HepG2 (cell line): ENCODE results near the gene IL6R. TPM values are rescaled to one million over a fixed set of nuclear protein-coding genes. Genes with fewer than 3 reads are reported as not detected.

Experiments used
- BRCA1 ChIP-seq: sonication (generic); formaldehyde crosslinking; IDR thresholded peaks from 2 replicates; pipeline ENCODE4 v1.4.0; 2020; ENCODE audit warnings: missing genetic modification reagents
- DMAP1 ChIP-seq: IDR thresholded peaks from 2 replicates; pipeline ENCODE4 v1.6.1; 2016
- EHMT2 ChIP-seq: fragments of 200-600 bp; sonication (generic); IDR thresholded peaks from 2 replicates; pipeline ENCODE4 v1.7.0; 2017; ENCODE audit warnings: antibody characterized with exemption, low read depth, low read length, borderline replicate concordance
- FOXP1 ChIP-seq, 2 experiments: fragments of 450-650 bp in 1 of 2; IDR thresholded peaks; 2 replicates each; pipeline ENCODE4 v1.6.1; 2017 to 2018; ENCODE audit warnings: antibody characterized with exemption in 1 of 2
- GMEB2 ChIP-seq: IDR thresholded peaks from 2 replicates; pipeline ENCODE4 v1.6.1; 2016; ENCODE audit warnings: missing biosample characterization, missing genetic modification reagents, low read depth
- HHEX ChIP-seq: IDR thresholded peaks from 2 replicates; pipeline ENCODE4 v1.6.1; 2016; ENCODE audit warnings: control low read depth
- KLF12 ChIP-seq: sonication (generic); formaldehyde crosslinking; IDR thresholded peaks from 2 replicates; pipeline ENCODE4 v1.4.0; 2020; ENCODE audit warnings: missing genetic modification reagents, borderline replicate concordance
- MXD4 ChIP-seq: IDR thresholded peaks from 2 replicates; pipeline ENCODE4 v1.6.1; 2016; ENCODE audit warnings: mild to moderate bottlenecking, missing biosample characterization, missing genetic modification reagents
- RXRA ChIP-seq: sonication (generic); formaldehyde crosslinking; IDR thresholded peaks from 2 replicates; pipeline ENCODE4 v1.5.1; 2020; ENCODE audit warnings: missing genetic modification reagents
- SOX13 ChIP-seq, 3 experiments: fragments of 450-650 bp in 1 of 3; sonication (generic) in 1 of 3; formaldehyde crosslinking in 1 of 3; IDR thresholded peaks in 2 of 3; conservative IDR thresholded peaks in 1 of 3; 2 replicates each; pipeline versions ENCODE4 v1.5.0 to v1.6.1; 2016 to 2020; ENCODE audit warnings: antibody characterized with exemption in 1 of 3, mild to moderate bottlenecking in 1 of 3, missing compliant biosample characterization in 1 of 3, missing genetic modification reagents in 1 of 3, moderate library complexity in 1 of 3
- SRSF9 ChIP-seq: fragments of 200-400 bp; formaldehyde crosslinking; IDR thresholded peaks from 2 replicates; pipeline ENCODE4 v1.6.1; 2018; ENCODE audit warnings: borderline replicate concordance, mild to moderate bottlenecking, low read depth, low read length; ENCODE audit not compliant: insufficient read depth, poor library complexity, severe bottlenecking
- TAF1 ChIP-seq: sonication (generic); formaldehyde crosslinking; IDR thresholded peaks from 2 replicates; pipeline ENCODE4 v1.4.0; 2020; ENCODE audit warnings: missing genetic modification reagents
- TEAD2 ChIP-seq: sonication (generic); formaldehyde crosslinking; IDR thresholded peaks from 2 replicates; pipeline ENCODE4 v1.9.0; 2021; ENCODE audit warnings: missing genetic modification reagents
- U2AF2 ChIP-seq: fragments of 200-400 bp; formaldehyde crosslinking; IDR thresholded peaks from 2 replicates; pipeline ENCODE4 v1.6.1; 2017; ENCODE audit warnings: low read depth, mild to moderate bottlenecking, low read length
- ZBTB3 ChIP-seq: sonication (generic); formaldehyde crosslinking; IDR thresholded peaks from 2 replicates; pipeline ENCODE4 v1.4.0; 2020; ENCODE audit warnings: low read depth, mild to moderate bottlenecking, moderate library complexity, missing genetic modification reagents, borderline replicate concordance
- ZEB1 ChIP-seq: IDR thresholded peaks from 2 replicates; pipeline ENCODE4 v1.6.1; 2012; ENCODE audit warnings: mild to moderate bottlenecking, low read depth, inconsistent platforms; ENCODE audit not compliant: insufficient replicate concordance
- ZNF12 ChIP-seq: sonication (generic); formaldehyde crosslinking; IDR thresholded peaks from 2 replicates; pipeline ENCODE4 v1.5.0; 2020; ENCODE audit warnings: missing genetic modification reagents
- ZNF367 ChIP-seq: sonication (generic); formaldehyde crosslinking; IDR thresholded peaks from 2 replicates; pipeline ENCODE4 v1.4.0; 2020; ENCODE audit warnings: missing genetic modification reagents, borderline replicate concordance
- ZNF558 ChIP-seq: sonication (generic); formaldehyde crosslinking; IDR thresholded peaks from 2 replicates; pipeline ENCODE4 v1.9.0; 2022; ENCODE audit warnings: mild to moderate bottlenecking, missing genetic modification reagents, borderline replicate concordance
- ZSCAN30 ChIP-seq: sonication (generic); formaldehyde crosslinking; IDR thresholded peaks from 2 replicates; pipeline ENCODE4 v1.5.0; 2020; ENCODE audit warnings: mild to moderate bottlenecking, missing genetic modification reagents
- polyA plus RNA-seq, 8 experiments: library from polyadenylated mRNA; depleted of rRNA in 3 of 8; stranded (reverse) in 7 of 8; unstranded in 1 of 8; fragments of >200 nt; fragmentation: Illumina TruSeq in 4 of 8; extraction: Trizol in 4 of 8; gene quantifications; 2 replicates each; pipeline versions ENCODE4 v1.2.1 to v1.2.3, GENCODE V29; 2011 to 2016; ENCODE audit warnings: low read depth in 4 of 8, missing spikeins in 1 of 8, mixed read lengths in 1 of 8; ENCODE audit not compliant: insufficient read depth in 1 of 8
- total RNA-seq, 5 experiments: library from RNA; depleted of rRNA; stranded (reverse); fragments of >200 nt; fragmentation: Illumina TruSeq; extraction: Trizol; gene quantifications; 2 replicates each; pipeline ENCODE4 v1.2.3, GENCODE V29; 2016; ENCODE audit warnings: low read depth in 1 of 5
- TF ChIP-seq, protein P1 (sequence below): sonication (generic); formaldehyde crosslinking; IDR thresholded peaks from 2 replicates; pipeline ENCODE4 v1.8.0; 2022; ENCODE audit warnings: missing genetic modification reagents, mild to moderate bottlenecking, borderline replicate concordance
- TF ChIP-seq, protein P2 (sequence below): sonication (generic); formaldehyde crosslinking; IDR thresholded peaks from 2 replicates; pipeline ENCODE4 v1.8.0; 2022; ENCODE audit warnings: missing genetic modification reagents, mild to moderate bottlenecking, inconsistent platforms, borderline replicate concordance
- TF ChIP-seq, protein P3 (sequence below): sonication (generic); formaldehyde crosslinking; IDR thresholded peaks from 2 replicates; pipeline ENCODE4 v1.8.1; 2023; ENCODE audit warnings: mild to moderate bottlenecking, missing genetic modification reagents

The IL6R gene
- total and polyA plus RNA-seq, 2 of the 13 experiments (the other 11 are each of a cell fraction or from before 2014, with no cell fraction given) = 5.0 to 24.5 TPM

GRCh38 chr1:154418062-154418921, 13.1 kb downstream of the IL6R start (continued):
- no peak for TF ChIP-seq EHMT2
- TF ChIP-seq SOX13 (IDR thresholded peaks at IDR 0.05) = peak; percentile 79
- TF ChIP-seq SOX13 (CRISPR knock-in tag; conservative IDR thresholded peaks at IDR 0.05 in 1 of 2, IDR thresholded peaks at IDR 0.05 in 1 of 2) = peak in 1 of 2 experiments; percentile 83; a peak in 2 of 4 replicates
- TF ChIP-seq, protein P1, sequence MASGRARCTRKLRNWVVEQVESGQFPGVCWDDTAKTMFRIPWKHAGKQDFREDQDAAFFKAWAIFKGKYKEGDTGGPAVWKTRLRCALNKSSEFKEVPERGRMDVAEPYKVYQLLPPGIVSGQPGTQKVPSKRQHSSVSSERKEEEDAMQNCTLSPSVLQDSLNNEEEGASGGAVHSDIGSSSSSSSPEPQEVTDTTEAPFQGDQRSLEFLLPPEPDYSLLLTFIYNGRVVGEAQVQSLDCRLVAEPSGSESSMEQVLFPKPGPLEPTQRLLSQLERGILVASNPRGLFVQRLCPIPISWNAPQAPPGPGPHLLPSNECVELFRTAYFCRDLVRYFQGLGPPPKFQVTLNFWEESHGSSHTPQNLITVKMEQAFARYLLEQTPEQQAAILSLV = peak; percentile 48; the same call in 1 of the 2 replicates
- TF ChIP-seq BRCA1 (CRISPR knock-in tag) = 0 out of 2 replicates have a peak, but pooled peaks have one; percentile 69
- TF ChIP-seq, protein P2, sequence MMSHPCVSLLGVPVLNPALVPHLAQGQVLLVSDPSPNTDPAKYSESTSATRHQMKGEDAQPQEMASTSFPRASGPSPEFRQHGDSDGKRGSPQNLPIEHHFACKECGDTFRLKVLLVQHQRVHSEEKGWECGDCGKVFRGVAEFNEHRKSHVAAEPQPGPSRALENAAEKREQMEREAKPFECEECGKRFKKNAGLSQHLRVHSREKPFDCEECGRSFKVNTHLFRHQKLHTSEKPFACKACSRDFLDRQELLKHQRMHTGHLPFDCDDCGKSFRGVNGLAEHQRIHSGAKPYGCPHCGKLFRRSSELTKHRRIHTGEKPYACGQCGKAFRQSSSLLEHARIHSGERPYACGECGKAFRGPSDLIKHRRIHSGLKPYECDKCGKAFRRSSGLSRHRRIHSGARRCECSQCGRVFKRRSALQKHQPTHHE (CRISPR knock-in tag) = 0 out of 2 replicates have a peak, but pooled peaks have one; percentile 30
- TF ChIP-seq ZNF367 = no peak
- TF ChIP-seq U2AF2 = no peak
- TF ChIP-seq ZEB1 = peak; percentile 99
- 0 out of 2 replicates have a peak, but pooled peaks have one; percentile 42 for TF ChIP-seq GMEB2 (CRISPR knock-in tag)
- TF ChIP-seq FOXP1 (IDR thresholded peaks at IDR 0.05) = peak; percentile 73
- TF ChIP-seq FOXP1 (CRISPR knock-in tag; IDR thresholded peaks at IDR 0.05) = peak; percentile 99
- peak; percentile 83 for TF ChIP-seq RXRA (CRISPR knock-in tag)
- peak; percentile 48; the same call in 1 of the 2 replicates for TF ChIP-seq ZNF558 (CRISPR knock-in tag)
- TF ChIP-seq TAF1 = peak; percentile 62
- peak; percentile 85; the same call in 1 of the 2 replicates for TF ChIP-seq DMAP1
- peak; percentile 81; the same call in 1 of the 2 replicates for TF ChIP-seq ZNF12 (CRISPR knock-in tag)
- 0 out of 2 replicates have a peak, but pooled peaks have one; percentile 82 for TF ChIP-seq ZBTB3
- TF ChIP-seq, protein P3, sequence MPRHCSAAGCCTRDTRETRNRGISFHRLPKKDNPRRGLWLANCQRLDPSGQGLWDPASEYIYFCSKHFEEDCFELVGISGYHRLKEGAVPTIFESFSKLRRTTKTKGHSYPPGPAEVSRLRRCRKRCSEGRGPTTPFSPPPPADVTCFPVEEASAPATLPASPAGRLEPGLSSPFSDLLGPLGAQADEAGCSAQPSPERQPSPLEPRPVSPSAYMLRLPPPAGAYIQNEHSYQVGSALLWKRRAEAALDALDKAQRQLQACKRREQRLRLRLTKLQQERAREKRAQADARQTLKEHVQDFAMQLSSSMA (CRISPR knock-in tag) = peak; percentile 77; the same call in 1 of the 2 replicates
- no peak for TF ChIP-seq ZSCAN30 (CRISPR knock-in tag)
- peak; percentile 39; the same call in 1 of the 2 replicates for TF ChIP-seq KLF12 (CRISPR knock-in tag)
- peak; percentile 83 for TF ChIP-seq MXD4 (CRISPR knock-in tag)
- no peak for TF ChIP-seq TEAD2 (CRISPR knock-in tag)
- no peak for TF ChIP-seq SRSF9
- peak; percentile 81 for TF ChIP-seq HHEX
